SW480 (cell line): ENCODE results near the gene PNKP.

ENCODE experiments used
- DNase-seq: peaks from one replicate; pipeline ENCODE4 v3.0.0-alpha.2; 2016; ENCODE audit warnings: low spot score

Gene PNKP

GRCh38 chr19:49818649-49819370, 48.6 kb downstream of the PNKP start:
- DNase-seq, result no peak

DNA sequence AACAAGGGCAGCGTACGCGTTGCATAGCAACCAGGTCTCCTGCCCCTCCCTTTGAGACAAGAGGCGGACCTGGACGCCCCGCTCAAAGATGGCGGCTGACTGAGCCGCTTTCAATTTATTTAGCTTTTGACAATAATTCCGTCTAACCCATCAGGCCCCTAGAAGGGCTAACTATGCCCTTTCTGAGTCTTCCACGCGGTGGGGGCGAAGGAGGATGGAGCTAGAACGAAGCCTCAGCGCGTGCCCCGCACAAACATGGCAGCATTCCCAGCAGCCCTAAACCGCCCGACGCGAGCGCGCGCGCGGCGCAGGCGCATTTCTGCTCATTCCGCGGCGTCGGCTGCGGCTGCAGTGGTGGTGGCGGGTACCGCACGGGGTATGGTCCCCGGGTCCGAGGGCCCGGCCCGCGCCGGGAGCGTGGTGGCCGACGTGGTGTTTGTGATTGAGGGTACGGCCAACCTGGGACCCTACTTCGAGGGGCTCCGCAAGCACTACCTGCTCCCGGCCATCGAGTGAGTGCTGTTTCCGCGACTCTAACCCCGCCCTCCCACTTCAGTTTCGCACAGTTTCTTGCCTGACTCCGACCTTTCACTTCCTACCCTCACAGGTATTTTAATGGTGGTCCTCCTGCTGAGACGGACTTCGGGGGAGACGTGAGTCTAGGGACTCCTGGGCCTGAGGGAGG, 49.3 kb downstream of the PNKP start, which contains the start of gene MED25:
Gene MED25, plus strand, starts transcription at position 326 of the 685 bp plus-strand sequence. Its CDS starts 53 bp downstream, at position 379.
- DNase-seq, result peak; percentile 86

DNA sequence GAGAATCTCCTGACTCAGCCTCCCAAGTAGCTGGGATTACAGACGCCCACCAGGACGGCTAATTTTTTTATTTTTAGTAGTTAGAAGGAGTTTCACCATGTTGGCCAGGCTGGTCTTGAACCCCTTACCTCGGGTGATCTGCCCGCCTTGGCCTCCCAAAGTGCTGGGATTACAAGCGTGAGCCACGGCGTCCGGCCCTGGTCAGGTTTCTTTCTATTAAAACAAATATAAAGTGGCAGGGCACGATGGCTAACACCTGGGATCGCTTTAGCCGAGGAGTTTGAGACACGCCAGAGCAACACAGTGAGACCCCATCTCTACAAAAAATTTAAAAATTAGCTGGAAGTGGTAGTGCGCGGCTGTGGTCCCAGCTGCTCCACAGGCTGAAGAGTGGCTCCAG, 50.8 kb downstream of the PNKP start:
- no peak for DNase-seq

- DNase-seq, result no peak
These were observed 53.4 kb downstream of the PNKP start for GRCh38 chr19:49814010-49814409.

DNA sequence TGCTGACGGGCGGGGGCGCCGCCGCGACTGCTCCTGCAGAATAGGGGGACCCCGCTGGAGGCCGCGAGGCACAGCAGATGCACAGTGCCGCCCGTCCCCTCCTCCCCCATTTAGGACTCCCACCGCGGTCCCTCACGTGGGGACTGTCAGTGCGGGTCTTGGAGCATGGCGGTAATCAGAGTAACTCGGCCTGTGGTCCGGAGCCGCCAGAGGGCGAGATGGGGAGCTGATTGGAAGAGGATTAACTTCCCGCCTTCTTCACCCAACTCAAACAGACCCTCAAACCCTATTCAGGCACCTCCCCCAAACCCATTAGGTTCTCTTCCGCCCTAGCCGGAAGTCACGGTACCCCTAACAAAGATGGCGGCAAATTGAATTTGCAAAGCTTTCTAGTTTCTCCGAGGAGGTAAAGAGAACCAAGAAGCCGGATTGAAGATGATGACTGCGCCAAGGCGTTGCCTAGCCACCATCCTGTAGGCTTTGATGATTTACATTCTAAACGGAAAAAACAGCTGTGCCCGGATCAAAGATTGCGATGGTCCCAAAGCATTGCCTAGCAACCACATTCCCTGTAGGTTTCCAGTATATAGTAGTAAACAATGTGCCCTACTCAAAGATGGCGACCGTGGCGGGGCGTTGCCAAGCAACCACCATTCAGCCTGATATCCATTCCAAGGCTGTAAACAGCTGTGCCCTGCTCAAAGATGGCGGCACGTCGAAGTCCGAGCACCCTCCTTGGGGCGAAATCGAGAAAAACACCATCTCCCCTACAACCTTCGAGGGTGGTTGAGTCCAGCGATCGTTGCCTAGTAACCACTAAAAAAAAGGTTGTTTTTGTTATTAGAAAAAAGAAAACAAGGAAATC, 54.1 kb downstream of the PNKP start, which contains the start of gene FUZ:
Gene FUZ, minus strand, starts transcription at position 296 of the 865 bp plus-strand sequence. Its CDS starts 186 bp downstream, at position 110.
- peak; percentile 98 for DNase-seq

GRCh38 chr19:49812452-49812996, 54.9 kb downstream of the PNKP start:
- DNase-seq, result no peak

- DNase-seq, result no peak
These were observed 56.0 kb downstream of the PNKP start for GRCh38 chr19:49811328-49811727.
